Heart left ventricle (tissue), 11 donors: ENCODE results near the gene ZSCAN25. TPM values are rescaled to one million over a fixed set of nuclear protein-coding genes. Genes with fewer than 3 reads are reported as not detected.

ENCODE experiments used
- polyA plus RNA-seq, 2 donors: library from polyadenylated mRNA; stranded (reverse); fragments of 200-250 nt; gene quantifications; one replicate each; pipeline ENCODE4 v1.2.3, GENCODE V29; 2013
- total RNA-seq, 9 donors: library from RNA; depleted of rRNA in 2 of 9; stranded (reverse); fragments of >200 nt in 2 of 9; fragmentation: NEBNext Ultra II Directional in 3 of 9; extraction: Animal tissue kit (Norgen Biotek cat#: 25700) in 3 of 9; gene quantifications; one replicate each; pipeline versions ENCODE4 v1.1.0 to v1.2.4, GENCODE V29; 2016 to 2023
- donor health status: ischemic (EF 13 %, LVEDD 7.1; RV severe dilation, severe dysfunction).
- donor health status: healthy with polysubstance abuse.
- donor health status: DM: no; HTN: yes; CAD: no.
- donor health status: DM: no; HTN: no; CAD: no.
- donor health status: ischemic (EF 25% LVEDD 5.7; RV mildly dilated, moderate dysfunction).
- donor health status: healthy.
- donor health status: DM: yes; HTN: yes; CAD: no.
- donor health status: PGD.
- donor health status: nonischemic (EF 23%, LVEDD 6.1; RV moderate dilation, normal function).

The ZSCAN25 gene
- total and polyA plus RNA-seq, 11 donors = 3.4 to 12.0 (median 8.2) TPM

Other genes starting within 250 kb of the ZSCAN25 start
- gene ARPC1B, start 242.2 kb upstream of the ZSCAN25 start, total RNA-seq = 100 to 1,000 TPM in 2 of 9 donors, 10 to 100 TPM in 7; 17.2 to 142 (median 37.1) TPM
- 100 to 1,000 TPM in 1 of 2 donors, 10 to 100 TPM in 1; 32.7 to 136 TPM for gene ARPC1B, start 242.2 kb upstream of the ZSCAN25 start, polyA plus RNA-seq
- gene PDAP1, start 208.3 kb upstream of the ZSCAN25 start, total RNA-seq = 100 to 1,000 TPM in 4 of 9 donors, 10 to 100 TPM in 5; 88.7 to 128 (median 98.5) TPM
- 100 to 1,000 TPM; 120 to 309 TPM for gene PDAP1, start 208.3 kb upstream of the ZSCAN25 start, polyA plus RNA-seq
- gene BUD31, start 208.0 kb upstream of the ZSCAN25 start, total RNA-seq = 10 to 100 TPM; 26.1 to 63.6 (median 38.9) TPM
- 10 to 100 TPM; 66.7 to 87.8 TPM for gene BUD31, start 208.0 kb upstream of the ZSCAN25 start, polyA plus RNA-seq
- gene PTCD1, start 178.1 kb upstream of the ZSCAN25 start, total RNA-seq = 1 to 10 TPM; 2.1 to 9.0 (median 3.9) TPM
- 1 to 10 TPM; 3.3 to 3.7 TPM for gene PTCD1, start 178.1 kb upstream of the ZSCAN25 start, polyA plus RNA-seq
- 10 to 100 TPM; 12.7 to 24.8 (median 16.4) TPM for gene CPSF4, start 178.0 kb upstream of the ZSCAN25 start, total RNA-seq
- 10 to 100 TPM; 14.1 to 24.3 TPM for gene CPSF4, start 178.0 kb upstream of the ZSCAN25 start, polyA plus RNA-seq
- gene ATP5MF, start 150.8 kb upstream of the ZSCAN25 start, total RNA-seq = 1,000 to 10,000 TPM in 2 of 9 donors, 100 to 1,000 TPM in 7; 579 to 6,117 (median 707) TPM
- 1,000 to 10,000 TPM; 2,714 to 5,384 TPM for gene ATP5MF, start 150.8 kb upstream of the ZSCAN25 start, polyA plus RNA-seq
- gene ZNF789, start 144.1 kb upstream of the ZSCAN25 start, total RNA-seq = 1 to 10 TPM; 2.1 to 5.2 (median 3.2) TPM
- 1 to 10 TPM; 3.3 to 4.4 TPM for gene ZNF789, start 144.1 kb upstream of the ZSCAN25 start, polyA plus RNA-seq
- gene ZNF394, start 116.7 kb upstream of the ZSCAN25 start, total RNA-seq = 10 to 100 TPM; 12.4 to 23.0 (median 15.2) TPM
- gene ZNF394, start 116.7 kb upstream of the ZSCAN25 start, polyA plus RNA-seq = 10 to 100 TPM; 13.9 to 16.0 TPM
- gene ZKSCAN5, start 112.3 kb upstream of the ZSCAN25 start, total RNA-seq = 1 to 10 TPM; 5.6 to 9.6 (median 7.1) TPM
- gene ZKSCAN5, start 112.3 kb upstream of the ZSCAN25 start, polyA plus RNA-seq = 1 to 10 TPM; 2.1 to 5.8 TPM
- 1 to 10 TPM; 4.7 to 7.1 (median 5.3) TPM for gene FAM200A, start 64.8 kb upstream of the ZSCAN25 start, total RNA-seq
- 1 to 10 TPM; 5.8 to 6.6 TPM for gene FAM200A, start 64.8 kb upstream of the ZSCAN25 start, polyA plus RNA-seq
- 10 to 100 TPM; 26.8 to 48.0 (median 32.8) TPM for gene ZNF655, start 58.3 kb upstream of the ZSCAN25 start, total RNA-seq
- 10 to 100 TPM; 28.8 to 36.1 TPM for gene ZNF655, start 58.3 kb upstream of the ZSCAN25 start, polyA plus RNA-seq
- under 1 TPM in 4 of 9 donors, not detected in 5; 0.29 to 0.52 (median 0.51) TPM for gene TMEM225B, start 18.7 kb upstream of the ZSCAN25 start, total RNA-seq
- gene TMEM225B, start 18.7 kb upstream of the ZSCAN25 start, polyA plus RNA-seq = under 1 TPM in 1 of 2 donors, not detected in 1; 0.10 TPM
- gene CYP3A5, start 63.0 kb downstream of the ZSCAN25 start, total RNA-seq = under 1 TPM in 3 of 9 donors, not detected in 6; 0.12 to 0.52 (median 0.33) TPM
- gene CYP3A5, start 63.0 kb downstream of the ZSCAN25 start, polyA plus RNA-seq = under 1 TPM; 0.06 to 0.23 TPM
- not detected for gene CYP3A7, start 118.2 kb downstream of the ZSCAN25 start, total RNA-seq
- not detected for gene CYP3A7, start 118.2 kb downstream of the ZSCAN25 start, polyA plus RNA-seq
- under 1 TPM in 1 of 9 donors, not detected in 8; 0.56 TPM for gene CYP3A4, start 167.2 kb downstream of the ZSCAN25 start, total RNA-seq
- under 1 TPM in 1 of 2 donors, not detected in 1; 0.03 TPM for gene CYP3A4, start 167.2 kb downstream of the ZSCAN25 start, polyA plus RNA-seq
- gene CYP3A43, start 211.1 kb downstream of the ZSCAN25 start, total RNA-seq = not detected
- not detected for gene CYP3A43, start 211.1 kb downstream of the ZSCAN25 start, polyA plus RNA-seq